OCI-LY7 (cell line): ENCODE data around the gene SYNPO2. TPM values are rescaled to one million over a fixed set of nuclear protein-coding genes. Genes with fewer than 3 reads are reported as not detected.
A peak's percentile ranks its signal among the peaks of the same experiment; 100 is the strongest.

Experiments used
- BruUV-seq: library from RNA; stranded (reverse); fragments of 400-500 nt; replicated peaks from 2 replicates; lab custom pipeline; 2021; lab: Mats Ljungman, UMichigan
- CTCF ChIA-PET: fragments of 300-600 bp; sonication (Branson Sonifier 250); formaldehyde crosslinking; loops from one replicate; lab custom pipeline; 2022; ENCODE audit warnings: antibody characterized with exemption; ENCODE audit not compliant: unreplicated experiment; lab: Charles Lee
- POLR2A ChIA-PET: fragments of 300-600 bp; sonication (Branson Sonifier 250); formaldehyde crosslinking; loops from one replicate; lab custom pipeline; 2022; ENCODE audit warnings: antibody characterized with exemption; lab: Charles Lee
- DNase-seq: peaks from one replicate; pipeline ENCODE4 v3.0.0-alpha.2; 2015; ENCODE audit warnings: low spot score
- H2AFZ ChIP-seq: fragments of 200-600 bp; sonication (generic), shearing (Covaris generic); 2 replicates; pipeline ENCODE4 v1.6.1; 2014; ENCODE audit warnings: mild to moderate bottlenecking, antibody characterized with exemption, low read length, moderate library complexity
- H3K27ac ChIP-seq: fragments of 200-600 bp; sonication (generic); 2 replicates; pipeline ENCODE4 v1.5.1; 2014; ENCODE audit warnings: mixed run types, low read depth, mild to moderate bottlenecking, moderate library complexity, low read length, inconsistent platforms; ENCODE audit not compliant: poor library complexity, severe bottlenecking
- H3K36me3 ChIP-seq: fragments of 200-600 bp; sonication (generic); 2 replicates; pipeline ENCODE4 v1.6.1; 2014; ENCODE audit warnings: mild to moderate bottlenecking, antibody characterized with exemption, low read length, moderate library complexity, mixed read lengths; ENCODE audit not compliant: insufficient read depth
- H3K4me1 ChIP-seq: fragments of 200-600 bp; sonication (generic); 2 replicates; pipeline ENCODE4 v1.5.1; 2014; ENCODE audit warnings: mild to moderate bottlenecking, low read length; ENCODE audit not compliant: insufficient read depth, poor library complexity, severe bottlenecking
- H3K4me2 ChIP-seq: fragments of 200-600 bp; sonication (generic); 2 replicates; pipeline ENCODE4 v1.6.1; 2014; ENCODE audit warnings: mild to moderate bottlenecking, low read length
- H3K4me3 ChIP-seq: fragments of 200-600 bp; sonication (generic); 2 replicates; pipeline ENCODE4 v1.5.1; 2014; ENCODE audit warnings: mild to moderate bottlenecking, low read depth, low read length; ENCODE audit not compliant: poor library complexity, severe bottlenecking
- H3K79me2 ChIP-seq: fragments of 200-600 bp; sonication (generic); 2 replicates; pipeline ENCODE4 v1.6.1; 2016; ENCODE audit warnings: low read depth, mild to moderate bottlenecking, low read length, moderate library complexity, mixed read lengths; ENCODE audit not compliant: insufficient read depth
- H3K9me2 ChIP-seq: fragments of 200-600 bp; sonication (generic); 2 replicates; pipeline ENCODE4 v1.6.1; 2016; ENCODE audit warnings: mild to moderate bottlenecking, low read length, mixed read lengths; ENCODE audit not compliant: insufficient read depth
- H3K9me3 ChIP-seq: fragments of 200-600 bp; sonication (generic); 2 replicates; pipeline ENCODE4 v1.6.1; 2014; ENCODE audit warnings: mild to moderate bottlenecking, mixed run types, low read length, mixed read lengths
- H4K20me1 ChIP-seq: fragments of 200-600 bp; sonication (generic); 2 replicates; pipeline ENCODE4 v1.6.1; 2014; ENCODE audit warnings: mild to moderate bottlenecking, antibody characterized with exemption, low read length, moderate library complexity, mixed read lengths; ENCODE audit not compliant: insufficient read depth
- CTCF ChIP-seq: fragments of 200-600 bp; sonication (generic); conservative IDR thresholded peaks from 2 replicates; pipeline ENCODE4 v1.5.1; 2014; ENCODE audit warnings: mild to moderate bottlenecking, antibody characterized with exemption, low read length, moderate library complexity, mixed read lengths
- EZH2phosphoT487 ChIP-seq: fragments of 200-600 bp; sonication (generic); IDR thresholded peaks from 2 replicates; pipeline ENCODE4 v1.6.1; 2018; ENCODE audit warnings: low read depth, borderline replicate concordance, mild to moderate bottlenecking, mixed run types, antibody characterized with exemption, low read length, moderate library complexity, mixed read lengths
- intact Hi-C: fragments of 100-400 bp; cut with micrococcal nuclease; formaldehyde crosslinking; loops from one replicate; pipeline ENCODE4 v1.10.0; 2022; ENCODE audit not compliant: unreplicated experiment
- total RNA-seq, 2 experiments: library from RNA; depleted of rRNA in 1 of 2; stranded (reverse); fragments of >200 nt in 1 of 2; shearing (Covaris generic) in 1 of 2; gene quantifications; 2 replicates each; pipeline ENCODE4 v1.2.3, GENCODE V29; 2014 to 2022

SYNPO2 gene
- total RNA-seq, 2 experiments from 2014 or later, result 0.11 to 0.19 TPM

GRCh38 chr4:119040261-119040660 is 151.6 kb downstream of the SYNPO2 start:
- H3K4me1 ChIP-seq, result peaks cover 22% of the 10 kb centered on the region
- POLR2A ChIA-PET, result interaction anchor here (0.6 to 2.0 kb wide), 8 partner anchors 10 to 500 kb away, joined by 3 to 6 read pairs (median 3); partner anchors contain the start of gene USP53
- H3K79me2 ChIP-seq, result no peaks in the 10 kb centered on the region
- H3K36me3 ChIP-seq, result no peaks in the 10 kb centered on the region
- no TSS peak for BruUV-seq
- TF ChIP-seq CTCF, result no peak
- TF ChIP-seq EZH2phosphoT487, result no peak
- no peaks in the 10 kb centered on the region for H3K9me3 ChIP-seq
- DNase-seq, result no peak
- no peaks in the 10 kb centered on the region for H3K9me2 ChIP-seq
- no peak overlapping the region for H3K4me2 ChIP-seq
- H4K20me1 ChIP-seq, result no peaks in the 10 kb centered on the region
- peak overlapping the region; percentile 95; the same call in 1 of the 2 replicates for H2AFZ ChIP-seq
- intact Hi-C loops, result no loop called here
- CTCF ChIA-PET, result no interaction called here
- H3K27ac ChIP-seq, result no peak overlapping the region
- no peak overlapping the region for H3K4me3 ChIP-seq

- ChIA-PET POLR2A (interaction anchor here (0.6 to 2.0 kb wide), 9 partner anchors 10 to 453 kb away, joined by 3 to 6 read pairs (median 3); partner anchors contain the start of gene USP53), CTCF (no interaction called here)
- H4K20me1 ChIP-seq, result no peaks in the 10 kb centered on the region
- no peaks in the 10 kb centered on the region for H3K9me3 ChIP-seq
- H3K4me2 ChIP-seq, result no peak overlapping the region
- H3K79me2 ChIP-seq, result no peaks in the 10 kb centered on the region
- no peaks in the 10 kb centered on the region for H3K9me2 ChIP-seq
- peaks cover 22% of the 10 kb centered on the region for H3K4me1 ChIP-seq
- no peak for DNase-seq
- no peak overlapping the region for H3K4me3 ChIP-seq
- H3K36me3 ChIP-seq, result no peaks in the 10 kb centered on the region
- no peak for TF ChIP-seq EZH2phosphoT487
- no peak for TF ChIP-seq CTCF
- intact Hi-C loops, result no loop called here
- BruUV-seq, result no TSS peak
- peak overlapping the region; percentile 95 for H2AFZ ChIP-seq
- no peak overlapping the region for H3K27ac ChIP-seq
Measured at GRCh38 chr4:119040694-119041185, 152.1 kb downstream of the SYNPO2 start.

- H4K20me1 ChIP-seq, result no peaks in the 10 kb centered on the region
- H3K4me2 ChIP-seq, result peak overlapping the region; percentile 46
- H3K9me3 ChIP-seq, result no peaks in the 10 kb centered on the region
- no peak for DNase-seq
- intact Hi-C loops, result no loop called here
- no peak overlapping the region for H3K4me3 ChIP-seq
- H3K36me3 ChIP-seq, result no peaks in the 10 kb centered on the region
- TF ChIP-seq CTCF, result no peak
- TF ChIP-seq EZH2phosphoT487, result no peak
- H3K9me2 ChIP-seq, result no peaks in the 10 kb centered on the region
- ChIA-PET POLR2A (interaction anchor here (0.6 to 2.0 kb wide), 6 partner anchors 19 to 452 kb away, joined by 3 to 6 read pairs (median 4); partner anchors contain the start of gene USP53), CTCF (interaction anchor here (0.9 kb wide), 1 partner anchor 8 kb away, joined by 3 read pairs; no protein-coding TSS in a partner anchor)
- no peaks in the 10 kb centered on the region for H3K79me2 ChIP-seq
- peak overlapping the region; percentile 95 for H2AFZ ChIP-seq
- H3K4me1 ChIP-seq, result peaks cover 22% of the 10 kb centered on the region
- peak overlapping the region; percentile 6 for H3K27ac ChIP-seq
- BruUV-seq, result no TSS peak
Measured at GRCh38 chr4:119041396-119041795, 152.7 kb downstream of the SYNPO2 start.
